ENCODE measurements around the gene VWA3A. TPM values are rescaled to one million over a fixed set of nuclear protein-coding genes. Genes with fewer than 3 reads are reported as not detected.
A peak's percentile ranks its signal among the peaks of the same experiment; 100 is the strongest.

The VWA3A gene
- total and polyA plus RNA-seq, 2 experiments from 2014 or later: not detected

- H3K9me3 ChIP-seq (ENCODE audit: low read depth): no peaks in the 10 kb centered on the region
- H3K4me3 ChIP-seq: no peak overlapping the region
- H2AFZ ChIP-seq: no peak overlapping the region
- TF ChIP-seq EZH2phosphoT487 (IDR thresholded peaks at IDR 0.05; ENCODE audit: insufficient read depth, low read depth) (no peak), EZH2 (IDR thresholded peaks at IDR 0.05; ENCODE audit: insufficient read depth, poor library complexity, severe bottlenecking) (no peak)
- in situ Hi-C loops (cut with MboI): no loop called here
- H3K4me1 ChIP-seq (ENCODE audit: insufficient read depth): no peaks in the 10 kb centered on the region
- no peaks in the 10 kb centered on the region for H3K79me2 ChIP-seq (ENCODE audit: insufficient read depth)
- no peak overlapping the region for H3K4me2 ChIP-seq (ENCODE audit: unreplicated experiment)
- no peak overlapping the region for H3K9ac ChIP-seq
- no peak for DNase-seq
- no peaks in the 10 kb centered on the region for H3K9me2 ChIP-seq (ENCODE audit: insufficient read depth)
- no peaks in the 10 kb centered on the region for H4K20me1 ChIP-seq (ENCODE audit: insufficient read depth)
- 66 to 68% methylated on average over 2 of the region's 2 CpGs for WGBS, 2 experiments (ENCODE audit: low coverage in 1 of 2, low lambda C conversion rate in 2 of 2, missing lambda C conversion rate in 2 of 2)
- H3K36me3 ChIP-seq (ENCODE audit: low read depth): no peaks in the 10 kb centered on the region
- H3F3A ChIP-seq (ENCODE audit: insufficient read depth): no peaks in the 10 kb centered on the region
- H3K27ac ChIP-seq: no peak overlapping the region
- peaks cover 4% of the 10 kb centered on the region for H3K27me3 ChIP-seq (replicated peaks; ENCODE audit: insufficient read depth)
These were observed 23.9 kb downstream of the VWA3A start for GRCh38 chr16:22116095-22116700.

- H3K9ac ChIP-seq: no peak overlapping the region
- H3K4me2 ChIP-seq (ENCODE audit: unreplicated experiment): no peak overlapping the region
- no peaks in the 10 kb centered on the region for H3K4me1 ChIP-seq (ENCODE audit: insufficient read depth)
- 72 to 73% methylated on average over 2 of the region's 2 CpGs for WGBS, 2 experiments (ENCODE audit: low coverage in 1 of 2, low lambda C conversion rate in 2 of 2, missing lambda C conversion rate in 2 of 2)
- no peak for DNase-seq
- no peak overlapping the region for H3K4me3 ChIP-seq
- H2AFZ ChIP-seq: no peak overlapping the region
- no peaks in the 10 kb centered on the region for H4K20me1 ChIP-seq (ENCODE audit: insufficient read depth)
- in situ Hi-C loops (cut with MboI): no loop called here
- no peaks in the 10 kb centered on the region for H3F3A ChIP-seq (ENCODE audit: insufficient read depth)
- H3K79me2 ChIP-seq (ENCODE audit: insufficient read depth): no peaks in the 10 kb centered on the region
- TF ChIP-seq EZH2 (IDR thresholded peaks at IDR 0.05; ENCODE audit: insufficient read depth, poor library complexity, severe bottlenecking) (no peak), EZH2phosphoT487 (IDR thresholded peaks at IDR 0.05; ENCODE audit: insufficient read depth, low read depth) (no peak)
- no peaks in the 10 kb centered on the region for H3K9me2 ChIP-seq (ENCODE audit: insufficient read depth)
- no peaks in the 10 kb centered on the region for H3K9me3 ChIP-seq (ENCODE audit: low read depth)
- no peaks in the 10 kb centered on the region for H3K36me3 ChIP-seq (ENCODE audit: low read depth)
- peaks cover 3% of the 10 kb centered on the region for H3K27me3 ChIP-seq (replicated peaks; ENCODE audit: insufficient read depth)
- no peak overlapping the region for H3K27ac ChIP-seq
These were observed 25.3 kb downstream of the VWA3A start for GRCh38 chr16:22117609-22118008.

DNA sequence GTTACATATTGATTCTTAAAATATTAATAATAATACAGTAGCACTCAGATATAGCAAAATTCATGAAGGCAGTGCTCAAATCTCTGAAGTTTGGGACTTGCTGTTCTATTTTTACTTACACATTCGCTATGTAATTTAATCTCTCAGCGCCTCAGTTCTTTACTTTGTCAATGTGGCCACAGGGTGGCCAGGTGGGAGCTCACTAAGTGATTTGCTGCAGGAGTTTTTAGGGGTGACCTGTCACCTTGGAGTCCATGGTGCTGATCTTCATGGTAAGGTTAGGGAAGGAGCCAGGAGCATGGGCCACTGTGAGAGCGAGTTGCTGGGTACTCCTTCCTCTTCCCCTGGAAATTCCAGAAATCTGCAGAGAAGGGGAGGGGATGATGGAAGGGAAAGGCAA lies 28.1 kb downstream of the VWA3A start:
- H3K9ac ChIP-seq: no peak overlapping the region
- 55 to 57% methylated on average over 3 of the region's 3 CpGs for WGBS, 2 experiments (ENCODE audit: low coverage in 1 of 2, low lambda C conversion rate in 2 of 2, missing lambda C conversion rate in 2 of 2)

DNA sequence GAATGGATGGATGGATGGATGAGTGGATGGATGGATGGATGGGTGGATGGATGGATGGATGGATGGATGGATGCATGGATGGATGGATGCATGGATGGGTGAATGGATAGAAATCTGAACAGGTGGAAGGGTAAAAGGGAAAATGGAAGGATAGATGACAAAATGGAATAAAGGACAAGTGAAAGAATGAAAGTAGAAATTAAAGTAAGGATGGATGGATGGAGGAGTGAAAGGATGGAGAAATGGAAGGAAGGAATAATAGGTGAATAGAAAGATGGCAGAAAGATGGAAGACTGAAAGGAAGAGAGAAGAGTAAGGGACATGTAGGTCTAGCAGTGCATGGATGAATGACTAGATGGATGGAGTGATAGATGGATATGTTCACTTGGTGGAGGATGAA lies 29.9 kb downstream of the VWA3A start:
- H3K36me3 ChIP-seq (ENCODE audit: low read depth): no peaks in the 10 kb centered on the region
- in situ Hi-C loops (cut with MboI): no loop called here
- no peaks in the 10 kb centered on the region for H3F3A ChIP-seq (ENCODE audit: insufficient read depth)

More for the DNA sequence above, 28.1 kb downstream of the VWA3A start:
- Histone ChIP-seq H3K4me3 (no peak overlapping the region), H3K79me2 (ENCODE audit: insufficient read depth) (no peaks in the 10 kb centered on the region), H3K27me3 (replicated peaks; ENCODE audit: insufficient read depth) (no peaks in the 10 kb centered on the region; the same call in none of the 2 replicates), H3K4me2 (ENCODE audit: unreplicated experiment) (no peak overlapping the region), H3K36me3 (ENCODE audit: low read depth) (no peaks in the 10 kb centered on the region), H4K20me1 (ENCODE audit: insufficient read depth) (no peaks in the 10 kb centered on the region), H3K4me1 (ENCODE audit: insufficient read depth) (no peaks in the 10 kb centered on the region), H3K9me2 (ENCODE audit: insufficient read depth) (no peaks in the 10 kb centered on the region), H3K27ac (no peak overlapping the region), H3F3A (ENCODE audit: insufficient read depth) (no peaks in the 10 kb centered on the region), H2AFZ (no peak overlapping the region), H3K9me3 (ENCODE audit: low read depth) (no peaks in the 10 kb centered on the region)
- no peak for DNase-seq
- no peak for TF ChIP-seq EZH2 (IDR thresholded peaks at IDR 0.05; ENCODE audit: insufficient read depth, poor library complexity, severe bottlenecking)
- no peak for TF ChIP-seq EZH2phosphoT487 (IDR thresholded peaks at IDR 0.05; ENCODE audit: insufficient read depth, low read depth)
- in situ Hi-C loops (cut with MboI): no loop called here

DNA sequence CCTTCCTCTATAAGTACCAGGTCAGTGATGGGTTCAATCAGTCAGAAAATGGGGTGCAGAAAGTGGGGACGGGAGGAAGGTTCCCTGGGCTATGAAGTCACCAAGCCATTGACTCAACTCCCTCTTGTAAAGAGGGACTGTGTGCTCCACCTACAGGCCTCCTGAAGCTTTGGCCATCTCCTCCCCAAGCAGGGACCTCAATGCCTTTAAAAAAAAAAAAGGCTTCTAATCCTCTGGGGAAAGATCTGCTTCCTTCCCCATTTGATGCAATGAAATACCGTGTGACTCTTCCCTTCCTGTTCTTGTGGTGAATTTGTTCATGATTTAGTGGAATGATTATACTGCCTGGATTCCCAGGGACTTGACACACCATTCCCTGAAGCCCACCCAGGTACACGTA lies 30.8 kb downstream of the VWA3A start:
- TF ChIP-seq EZH2phosphoT487 (IDR thresholded peaks at IDR 0.05; ENCODE audit: insufficient read depth, low read depth): no peak
- no peak for TF ChIP-seq EZH2 (IDR thresholded peaks at IDR 0.05; ENCODE audit: insufficient read depth, poor library complexity, severe bottlenecking)
- Histone ChIP-seq H3K9ac (no peak overlapping the region), H3K4me3 (no peak overlapping the region), H3K36me3 (ENCODE audit: low read depth) (no peaks in the 10 kb centered on the region), H3K4me1 (ENCODE audit: insufficient read depth) (no peaks in the 10 kb centered on the region), H3K27ac (no peak overlapping the region), H3K27me3 (replicated peaks; ENCODE audit: insufficient read depth) (no peaks in the 10 kb centered on the region; the same call in 1 of the 2 replicates), H2AFZ (no peak overlapping the region), H3K79me2 (ENCODE audit: insufficient read depth) (no peaks in the 10 kb centered on the region), H3F3A (ENCODE audit: insufficient read depth) (no peaks in the 10 kb centered on the region), H4K20me1 (ENCODE audit: insufficient read depth) (no peaks in the 10 kb centered on the region), H3K4me2 (ENCODE audit: unreplicated experiment) (no peak overlapping the region), H3K9me2 (ENCODE audit: insufficient read depth) (no peaks in the 10 kb centered on the region), H3K9me3 (ENCODE audit: low read depth) (no peaks in the 10 kb centered on the region)
- DNase-seq: peak; percentile 17
- WGBS, 2 experiments (ENCODE audit: low coverage in 1 of 2, low lambda C conversion rate in 2 of 2, missing lambda C conversion rate in 2 of 2): 11 to 28% methylated on average over 3 of the region's 3 CpGs
- in situ Hi-C loops (cut with MboI): no loop called here

More for the DNA sequence above, 29.9 kb downstream of the VWA3A start:
- Histone ChIP-seq H3K9me3 (ENCODE audit: low read depth) (no peaks in the 10 kb centered on the region), H2AFZ (no peak overlapping the region), H3K4me2 (ENCODE audit: unreplicated experiment) (no peak overlapping the region), H3K27me3 (replicated peaks; ENCODE audit: insufficient read depth) (no peaks in the 10 kb centered on the region), H3K4me1 (ENCODE audit: insufficient read depth) (no peaks in the 10 kb centered on the region), H4K20me1 (ENCODE audit: insufficient read depth) (no peaks in the 10 kb centered on the region), H3K9ac (no peak overlapping the region), H3K27ac (no peak overlapping the region), H3K79me2 (ENCODE audit: insufficient read depth) (no peaks in the 10 kb centered on the region), H3K4me3 (no peak overlapping the region), H3K9me2 (ENCODE audit: insufficient read depth) (no peaks in the 10 kb centered on the region)
- no peak for DNase-seq
- no peak for TF ChIP-seq EZH2phosphoT487 (IDR thresholded peaks at IDR 0.05; ENCODE audit: insufficient read depth, low read depth)
- TF ChIP-seq EZH2 (IDR thresholded peaks at IDR 0.05; ENCODE audit: insufficient read depth, poor library complexity, severe bottlenecking): no peak
